ENCODE results near the gene BMI1.
"Not testable (repeated sequence)": the region's sequence is repeated elsewhere in the genome, so short reads cannot be mapped to it uniquely, and the experiment has no call there.

BMI1 gene

DNA sequence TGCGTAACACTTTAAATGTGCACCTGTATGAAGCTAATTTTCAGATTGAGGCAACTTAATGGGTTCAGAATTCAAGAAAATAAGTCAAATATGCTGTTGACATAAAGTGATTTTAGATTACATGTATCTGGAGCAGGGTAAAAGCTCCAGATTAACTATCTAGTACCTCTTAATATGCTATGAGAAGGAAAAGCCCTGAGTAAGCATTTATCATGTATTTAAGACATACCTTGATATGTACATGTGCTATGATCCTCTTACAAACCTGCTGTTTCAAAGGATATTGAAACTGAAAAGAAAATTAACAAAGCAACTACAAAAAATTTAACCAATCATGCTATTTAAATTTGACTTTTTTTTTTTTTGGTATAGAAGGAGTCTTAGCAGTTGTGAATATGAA lies 28.9 kb downstream of the BMI1 start:
- intact Hi-C loops (cut with micrococcal nuclease): no loop called here
- H3K4me3 Mint-ChIP-seq: no peak overlapping the region
- no peaks in the 10 kb centered on the region for H3K36me3 Mint-ChIP-seq (ENCODE audit: low read depth)
- H3K27me3 Mint-ChIP-seq: peaks cover 33% of the 10 kb centered on the region
- peaks cover 17% of the 10 kb centered on the region for H3K4me1 Mint-ChIP-seq (ENCODE audit: low read depth)
- no peaks in the 10 kb centered on the region for H3K9me3 Mint-ChIP-seq
- H3K27ac Mint-ChIP-seq: no peak overlapping the region

DNA sequence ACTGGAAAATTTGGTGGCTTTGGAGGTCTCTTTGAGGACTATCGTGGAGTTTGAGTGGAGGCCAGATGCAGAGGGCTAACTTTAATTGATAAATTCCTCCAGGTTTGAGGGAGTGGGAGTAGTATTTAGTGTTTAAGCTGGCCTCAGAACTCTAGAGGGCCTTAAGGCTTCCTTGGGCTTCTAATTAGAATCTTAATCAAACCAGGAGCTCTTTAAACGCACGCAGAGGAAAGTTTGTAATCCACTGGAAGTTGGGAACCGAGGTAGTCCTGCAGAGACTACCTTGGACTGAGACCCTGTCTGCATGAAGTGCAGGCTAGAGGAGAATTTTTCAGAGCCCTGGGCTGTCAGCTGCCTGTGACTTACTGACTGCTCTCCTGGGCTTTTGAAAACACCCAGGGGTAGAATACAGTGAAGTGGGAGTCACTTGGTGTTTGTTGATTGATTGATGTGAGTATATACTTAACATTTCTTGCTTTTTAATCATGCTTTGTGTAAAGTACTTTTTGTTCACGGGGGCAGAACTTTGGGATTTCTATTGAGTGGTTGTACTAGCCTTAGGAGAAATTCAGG lies 30.3 kb downstream of the BMI1 start:
- intact Hi-C loops (cut with micrococcal nuclease): no loop called here
- H3K27ac Mint-ChIP-seq: no peak overlapping the region
- peaks cover 19% of the 10 kb centered on the region for H3K27me3 Mint-ChIP-seq
- H3K4me3 Mint-ChIP-seq: no peak overlapping the region
- no peaks in the 10 kb centered on the region for H3K36me3 Mint-ChIP-seq (ENCODE audit: low read depth)
- no peaks in the 10 kb centered on the region for H3K9me3 Mint-ChIP-seq
- H3K4me1 Mint-ChIP-seq (ENCODE audit: low read depth): peaks cover 4% of the 10 kb centered on the region

DNA sequence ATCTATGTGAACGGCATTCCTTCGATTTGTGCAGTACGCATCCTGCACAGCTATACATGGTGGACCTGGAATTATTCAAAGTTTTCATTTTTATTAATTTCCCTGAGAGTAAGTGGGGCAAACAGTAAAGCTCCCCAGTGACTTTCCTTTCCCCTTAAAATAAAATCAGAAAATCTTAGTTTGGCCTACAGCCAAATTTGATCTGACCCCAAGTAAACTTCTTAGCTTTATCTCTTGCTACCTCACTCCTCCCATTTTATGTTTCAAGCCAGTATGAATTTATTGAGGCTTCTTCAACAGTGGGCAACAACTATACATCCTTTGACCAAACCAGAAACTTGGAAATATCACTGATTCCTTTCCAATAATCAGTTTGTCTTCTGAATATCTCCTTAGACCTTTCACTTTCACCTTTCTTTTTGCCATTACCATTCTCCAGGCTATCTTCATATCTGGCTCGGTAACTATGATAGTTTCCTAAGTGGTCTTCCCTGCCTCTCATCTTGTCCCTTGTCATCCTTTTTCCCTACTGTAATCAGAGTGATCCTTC lies 35.5 kb downstream of the BMI1 start:
- no peaks in the 10 kb centered on the region for H3K9me3 Mint-ChIP-seq
- intact Hi-C loops (cut with micrococcal nuclease): no loop called here
- no peak overlapping the region for H3K27ac Mint-ChIP-seq
- H3K36me3 Mint-ChIP-seq (ENCODE audit: low read depth): no peaks in the 10 kb centered on the region
- H3K4me1 Mint-ChIP-seq (ENCODE audit: low read depth): no peaks in the 10 kb centered on the region
- H3K4me3 Mint-ChIP-seq: no peak overlapping the region
- H3K27me3 Mint-ChIP-seq: peaks cover 3% of the 10 kb centered on the region

DNA sequence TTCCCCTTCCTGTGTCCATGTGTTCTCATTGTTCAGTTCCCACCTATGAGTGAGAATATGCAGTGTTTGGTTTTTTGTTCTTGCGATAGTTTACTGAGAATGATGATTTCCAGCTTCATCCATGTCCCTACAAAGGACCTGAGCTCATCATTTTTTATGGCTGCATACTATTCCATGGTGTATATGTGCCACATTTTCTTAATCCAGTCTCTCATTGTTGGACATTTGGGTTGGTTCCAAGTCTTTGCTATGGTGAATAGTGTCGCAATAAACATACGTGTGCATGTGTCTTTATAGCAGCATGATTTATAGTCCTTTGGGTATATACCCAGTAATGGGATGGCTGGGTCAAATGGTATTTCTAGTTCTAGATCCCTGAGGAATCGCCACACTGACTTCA lies 36.9 kb downstream of the BMI1 start:
- H3K9me3 Mint-ChIP-seq; H3K4me1 Mint-ChIP-seq (ENCODE audit: low read depth); H3K36me3 Mint-ChIP-seq (ENCODE audit: low read depth); H3K4me3 Mint-ChIP-seq; H3K27ac Mint-ChIP-seq; H3K27me3 Mint-ChIP-seq; intact Hi-C loops (cut with micrococcal nuclease): not testable (repeated sequence)

DNA sequence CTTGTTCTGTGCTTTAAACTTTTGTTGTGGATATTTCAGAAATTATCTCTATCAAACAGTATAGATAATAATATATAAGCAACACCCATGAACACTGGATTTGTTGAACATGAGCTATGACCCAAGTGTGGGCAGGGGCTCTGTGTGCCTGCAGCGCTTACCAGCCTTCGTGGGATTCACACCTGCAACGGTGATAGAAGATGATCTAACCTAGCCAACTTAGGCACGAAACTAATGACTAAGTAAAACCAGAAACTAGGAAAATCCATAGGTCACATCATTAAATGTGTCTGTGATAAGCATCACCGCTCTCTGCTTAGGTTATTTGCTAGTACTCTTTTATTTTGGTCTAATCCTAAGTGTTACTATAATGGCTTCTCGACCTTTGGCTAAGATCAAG lies 42.4 kb downstream of the BMI1 start:
- intact Hi-C loops (cut with micrococcal nuclease): loop anchor here (5.0 kb wide), 1 partner anchor 624 kb away; no protein-coding TSS in a partner anchor
- H3K9me3 Mint-ChIP-seq: no peaks in the 10 kb centered on the region
- H3K4me1 Mint-ChIP-seq (ENCODE audit: low read depth): no peaks in the 10 kb centered on the region
- H3K4me3 Mint-ChIP-seq: no peak overlapping the region
- H3K27me3 Mint-ChIP-seq: peaks cover 5% of the 10 kb centered on the region
- H3K36me3 Mint-ChIP-seq (ENCODE audit: low read depth): no peaks in the 10 kb centered on the region
- H3K27ac Mint-ChIP-seq: no peak overlapping the region

DNA sequence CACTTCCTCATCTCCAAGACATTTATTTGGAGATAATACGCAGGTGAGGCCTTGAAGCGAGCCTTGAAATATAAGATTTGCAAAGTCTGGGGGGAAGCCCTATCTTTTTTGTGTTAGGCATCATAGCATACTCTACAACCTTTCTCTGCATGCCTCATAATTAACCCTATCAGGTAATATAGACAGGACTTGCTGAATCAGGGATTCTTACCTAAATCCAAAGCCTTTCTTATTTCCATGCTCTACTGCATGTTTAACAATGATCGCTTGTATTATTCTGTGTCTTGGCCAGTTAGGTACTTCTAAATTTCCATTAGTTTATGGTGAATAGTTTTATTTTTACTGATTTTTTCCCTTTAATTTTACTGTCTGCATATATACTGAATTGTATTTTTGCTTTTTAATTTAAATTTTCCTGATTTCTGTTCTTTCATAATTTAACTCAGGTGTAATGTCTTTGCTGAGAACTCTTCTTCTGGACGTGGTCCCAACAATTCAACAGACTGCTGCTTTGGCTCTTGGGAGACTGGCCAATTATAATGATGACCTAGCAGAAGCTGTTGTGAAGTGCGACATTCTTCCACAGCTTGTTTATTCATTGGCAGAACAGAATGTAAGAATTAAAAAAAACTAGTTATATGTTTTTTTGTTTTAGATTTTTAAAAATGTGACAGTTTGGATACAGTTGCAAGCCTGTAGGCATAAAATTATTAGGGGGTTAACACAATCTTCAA lies 43.7 kb downstream of the BMI1 start:
- intact Hi-C loops (cut with micrococcal nuclease): loop anchor here (5.0 kb wide), 1 partner anchor 623 kb away; no protein-coding TSS in a partner anchor
- Mint-ChIP-seq H3K4me3 (no peak overlapping the region), H3K27me3 (peaks cover 5% of the 10 kb centered on the region), H3K4me1 (ENCODE audit: low read depth) (no peaks in the 10 kb centered on the region), H3K36me3 (ENCODE audit: low read depth) (no peaks in the 10 kb centered on the region), H3K9me3 (no peaks in the 10 kb centered on the region), H3K27ac (no peak overlapping the region)

DNA sequence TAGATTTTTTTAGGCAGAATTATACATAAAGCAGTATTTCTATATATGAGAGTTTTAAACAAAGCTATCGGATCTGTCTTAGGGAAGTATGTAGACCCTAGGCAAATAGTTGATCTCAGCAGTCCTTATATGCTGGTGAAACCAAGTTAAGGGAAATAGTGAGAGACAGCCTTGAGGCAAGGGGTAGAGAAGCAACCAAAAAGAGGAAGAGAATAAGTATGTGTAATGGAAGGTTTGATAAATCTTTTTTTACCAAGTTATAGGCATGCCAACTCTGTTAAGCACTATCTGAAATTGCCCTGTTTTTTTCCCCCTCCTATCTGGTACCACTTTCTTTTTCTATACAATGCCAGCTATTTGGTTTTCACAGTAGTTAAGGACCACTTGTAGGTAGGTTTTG lies 44.3 kb downstream of the BMI1 start:
- no peaks in the 10 kb centered on the region for H3K36me3 Mint-ChIP-seq (ENCODE audit: low read depth)
- no peak overlapping the region for H3K27ac Mint-ChIP-seq
- no peaks in the 10 kb centered on the region for H3K4me1 Mint-ChIP-seq (ENCODE audit: low read depth)
- H3K4me3 Mint-ChIP-seq: no peak overlapping the region
- intact Hi-C loops (cut with micrococcal nuclease): no loop called here
- no peaks in the 10 kb centered on the region for H3K9me3 Mint-ChIP-seq
- peaks cover 5% of the 10 kb centered on the region for H3K27me3 Mint-ChIP-seq

DNA sequence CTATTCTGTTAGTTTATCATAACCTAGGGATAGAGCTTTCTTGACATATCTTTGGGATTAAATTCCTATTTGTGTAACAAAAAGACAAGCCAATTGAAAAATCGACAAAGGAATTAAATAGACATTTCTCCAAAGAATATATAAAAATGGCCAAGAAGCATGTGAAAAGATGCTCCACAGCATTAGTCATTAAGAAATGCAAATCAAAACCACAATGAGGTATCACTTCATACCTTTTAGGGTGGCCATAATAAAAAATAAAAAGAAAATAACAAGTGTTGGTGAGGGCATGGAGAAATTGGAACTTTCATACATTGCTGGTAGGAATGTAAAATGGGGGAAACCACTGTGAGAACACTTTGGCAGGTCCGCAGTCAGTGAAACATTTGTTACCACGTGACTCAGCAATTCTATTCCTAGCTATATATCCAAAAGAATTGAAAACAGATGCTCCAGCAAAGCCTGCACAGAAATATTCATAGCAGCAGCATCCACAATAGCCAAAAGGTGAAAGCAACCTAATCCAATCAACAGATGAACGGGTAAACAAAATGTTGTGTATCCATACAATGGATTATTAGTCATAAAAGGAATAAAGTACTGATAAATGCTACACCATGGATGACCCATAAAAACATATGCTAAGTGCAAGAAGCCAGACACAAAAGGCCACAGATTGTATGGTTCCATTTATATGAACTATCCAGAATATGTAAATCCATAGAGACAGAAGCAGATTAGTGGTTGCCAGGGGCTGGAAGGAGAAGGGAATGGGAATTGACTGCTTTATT lies 44.9 kb downstream of the BMI1 start:
- Mint-ChIP-seq H3K9me3 (no peaks in the 10 kb centered on the region), H3K4me3 (no peak overlapping the region), H3K27ac (no peak overlapping the region), H3K36me3 (ENCODE audit: low read depth) (no peaks in the 10 kb centered on the region), H3K27me3 (peaks cover 5% of the 10 kb centered on the region), H3K4me1 (ENCODE audit: low read depth) (no peaks in the 10 kb centered on the region)
- intact Hi-C loops (cut with micrococcal nuclease): no loop called here

DNA sequence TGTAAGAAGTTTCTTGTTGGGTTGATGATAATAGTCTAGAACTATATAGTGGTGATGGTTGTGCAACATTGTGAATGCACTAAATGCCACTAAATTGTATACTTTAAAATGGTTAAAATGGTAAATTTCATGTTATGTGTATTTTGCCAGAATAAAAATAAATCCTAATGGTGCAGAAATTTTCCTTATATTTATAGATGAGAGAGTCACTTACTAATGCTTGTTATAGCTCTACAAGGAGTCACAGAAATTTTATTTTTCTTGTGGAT lies 45.5 kb downstream of the BMI1 start:
- no peaks in the 10 kb centered on the region for H3K9me3 Mint-ChIP-seq
- H3K27me3 Mint-ChIP-seq: peaks cover 5% of the 10 kb centered on the region
- H3K4me3 Mint-ChIP-seq: no peak overlapping the region
- H3K27ac Mint-ChIP-seq: no peak overlapping the region
- intact Hi-C loops (cut with micrococcal nuclease): no loop called here
- no peaks in the 10 kb centered on the region for H3K36me3 Mint-ChIP-seq (ENCODE audit: low read depth)
- no peaks in the 10 kb centered on the region for H3K4me1 Mint-ChIP-seq (ENCODE audit: low read depth)

DNA sequence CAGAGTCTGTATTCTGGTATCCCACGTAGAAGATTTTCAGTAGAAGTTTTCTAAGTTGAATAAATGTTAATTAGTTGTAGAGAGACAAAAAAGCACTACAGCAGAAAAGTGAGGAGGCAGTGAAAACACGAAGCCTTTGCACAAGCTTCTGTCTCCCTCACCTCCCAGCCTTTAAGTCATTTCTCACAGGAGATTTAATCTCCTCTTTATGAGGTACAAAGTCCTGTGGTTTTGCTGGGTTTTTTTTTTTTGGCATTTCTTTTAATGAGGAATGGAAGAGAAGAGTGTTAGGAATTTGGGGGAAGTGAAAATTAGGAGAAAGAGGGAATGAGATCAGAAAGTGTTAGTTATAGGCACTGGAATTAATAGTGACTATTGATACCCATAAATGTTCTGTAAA lies 45.9 kb downstream of the BMI1 start:
- intact Hi-C loops (cut with micrococcal nuclease): no loop called here
- Mint-ChIP-seq H3K4me1 (ENCODE audit: low read depth) (no peaks in the 10 kb centered on the region), H3K9me3 (no peaks in the 10 kb centered on the region), H3K36me3 (ENCODE audit: low read depth) (no peaks in the 10 kb centered on the region), H3K27me3 (peaks cover 5% of the 10 kb centered on the region), H3K4me3 (no peak overlapping the region), H3K27ac (no peak overlapping the region)

DNA sequence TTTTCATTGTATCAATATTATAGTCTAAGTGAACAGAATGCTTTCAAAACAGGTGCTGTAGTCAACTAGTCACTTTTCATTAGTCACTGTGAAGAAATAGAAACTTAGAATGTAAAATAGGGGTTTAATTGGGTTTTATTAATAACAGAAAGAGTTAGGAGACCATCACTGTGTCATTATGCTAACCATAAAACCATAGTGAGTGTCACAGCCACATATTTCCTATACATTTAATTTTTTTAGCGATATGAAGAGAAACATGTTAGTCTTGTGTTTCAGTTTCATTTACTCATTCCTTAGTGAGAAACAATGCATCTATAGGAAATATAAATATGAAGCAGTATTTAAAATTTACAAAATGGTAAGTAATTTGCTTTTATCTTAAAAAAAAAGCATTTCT lies 46.6 kb downstream of the BMI1 start:
- no peak overlapping the region for H3K27ac Mint-ChIP-seq
- no peaks in the 10 kb centered on the region for H3K36me3 Mint-ChIP-seq (ENCODE audit: low read depth)
- peaks cover 4% of the 10 kb centered on the region for H3K27me3 Mint-ChIP-seq
- H3K4me1 Mint-ChIP-seq (ENCODE audit: low read depth): no peaks in the 10 kb centered on the region
- no peak overlapping the region for H3K4me3 Mint-ChIP-seq
- no peaks in the 10 kb centered on the region for H3K9me3 Mint-ChIP-seq
- intact Hi-C loops (cut with micrococcal nuclease): no loop called here

DNA sequence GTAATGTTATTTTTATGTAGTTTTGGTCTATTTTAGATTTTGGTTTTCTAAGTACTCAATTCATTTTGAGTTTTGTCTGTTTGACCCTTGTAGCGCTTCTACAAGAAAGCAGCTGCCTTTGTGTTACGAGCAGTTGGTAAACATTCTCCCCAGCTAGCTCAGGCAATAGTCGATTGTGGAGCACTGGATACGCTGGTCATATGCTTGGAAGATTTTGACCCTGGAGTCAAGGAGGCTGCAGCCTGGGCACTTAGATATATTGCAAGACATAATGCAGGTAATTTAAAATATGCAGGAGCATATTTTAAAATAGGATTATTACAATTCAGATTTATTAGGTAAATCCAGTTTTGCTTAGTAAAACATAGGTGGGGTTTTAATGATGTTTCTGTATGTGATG lies 47.5 kb downstream of the BMI1 start:
- H3K36me3 Mint-ChIP-seq (ENCODE audit: low read depth): no peaks in the 10 kb centered on the region
- no peak overlapping the region for H3K27ac Mint-ChIP-seq
- peaks cover 2% of the 10 kb centered on the region for H3K27me3 Mint-ChIP-seq
- no peaks in the 10 kb centered on the region for H3K4me1 Mint-ChIP-seq (ENCODE audit: low read depth)
- H3K9me3 Mint-ChIP-seq: no peaks in the 10 kb centered on the region
- intact Hi-C loops (cut with micrococcal nuclease): no loop called here
- H3K4me3 Mint-ChIP-seq: no peak overlapping the region

DNA sequence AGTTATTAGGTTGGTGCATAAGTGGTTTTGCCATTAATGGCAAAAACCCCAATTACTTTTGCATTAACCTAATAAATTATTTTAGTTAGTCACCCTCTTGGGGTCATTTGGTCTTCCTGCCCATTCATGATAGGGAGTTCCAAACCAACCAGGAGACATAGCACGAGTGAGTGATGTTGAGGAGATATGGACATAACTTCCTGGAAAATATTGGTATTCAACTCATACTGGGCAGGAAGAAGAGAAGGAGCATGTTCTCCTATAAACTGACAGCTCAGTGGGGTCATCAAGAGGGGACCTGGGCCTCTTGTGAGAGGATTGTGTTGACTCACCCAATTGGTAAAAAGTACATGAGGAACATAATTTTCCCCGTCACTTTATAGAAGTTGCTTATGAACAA lies 48.1 kb downstream of the BMI1 start:
- H3K4me1 Mint-ChIP-seq (ENCODE audit: low read depth): no peaks in the 10 kb centered on the region
- no peaks in the 10 kb centered on the region for H3K9me3 Mint-ChIP-seq
- intact Hi-C loops (cut with micrococcal nuclease): no loop called here

DNA sequence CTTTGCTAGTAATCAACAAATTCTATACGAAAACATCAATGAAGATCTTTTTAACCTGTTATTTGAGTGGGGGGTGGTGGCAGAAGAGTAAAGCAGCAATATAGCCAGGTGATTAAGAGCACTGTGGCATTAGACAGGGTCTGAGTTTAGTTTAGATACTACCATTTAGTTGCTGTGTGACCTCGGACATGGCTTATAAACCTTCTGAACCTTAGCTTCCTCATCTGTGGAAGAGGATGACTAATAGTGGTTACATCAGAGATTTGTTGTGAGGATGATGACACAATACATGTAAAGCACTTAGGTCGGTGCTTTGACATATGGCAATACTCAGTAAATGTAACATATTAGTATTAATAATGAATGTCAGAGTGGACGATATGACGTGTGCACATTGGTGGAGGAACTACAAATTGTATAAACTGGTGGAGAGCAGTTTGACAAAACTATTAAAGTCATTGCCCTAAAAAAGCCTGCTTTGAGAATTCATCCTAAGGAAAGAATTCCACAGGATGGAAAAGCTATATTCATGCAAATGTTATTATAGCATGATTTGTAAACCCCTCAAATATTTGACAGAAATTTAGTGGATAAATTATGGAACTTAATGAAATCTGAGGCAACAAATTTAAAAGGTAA lies 48.7 kb downstream of the BMI1 start:
- Mint-ChIP-seq H3K4me3 (no peak overlapping the region), H3K9me3 (no peaks in the 10 kb centered on the region), H3K4me1 (ENCODE audit: low read depth) (peaks cover under 1% of the 10 kb centered on the region), H3K36me3 (ENCODE audit: low read depth) (no peaks in the 10 kb centered on the region), H3K27ac (no peak overlapping the region), H3K27me3 (peaks cover 2% of the 10 kb centered on the region)
- intact Hi-C loops (cut with micrococcal nuclease): no loop called here

More for the DNA sequence above, 48.1 kb downstream of the BMI1 start:
- H3K36me3 Mint-ChIP-seq (ENCODE audit: low read depth): no peaks in the 10 kb centered on the region
- H3K27ac Mint-ChIP-seq: no peak overlapping the region
- H3K27me3 Mint-ChIP-seq: peaks cover 2% of the 10 kb centered on the region
- no peak overlapping the region for H3K4me3 Mint-ChIP-seq
